Measurements from ENCODE around the gene NINJ1.

DNA sequence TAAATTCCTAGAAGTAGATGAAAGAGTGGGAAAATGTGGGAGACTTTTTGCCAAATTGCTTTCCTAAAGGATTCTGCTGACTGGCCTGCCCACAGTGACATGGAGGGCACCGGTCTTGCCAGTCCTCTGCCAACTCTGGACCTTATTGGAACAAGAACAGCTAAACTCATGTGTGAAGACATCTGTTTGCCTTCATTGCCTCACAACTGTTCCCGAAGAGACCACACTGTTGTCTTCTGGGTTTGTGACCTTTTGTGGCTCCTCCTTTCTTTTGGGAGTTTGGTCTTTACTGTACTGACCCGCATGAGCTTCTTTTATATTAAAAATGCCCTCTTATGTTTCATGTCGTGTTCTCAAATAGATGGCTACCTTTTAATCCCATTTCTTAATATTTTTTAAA lies 33.8 kb upstream of the NINJ1 start:
- TF ChIP-seq CTCF (IDR thresholded peaks at IDR 0.05; ENCODE audit: low read length), result no peak
- TF ChIP-seq EZH2 (IDR thresholded peaks at IDR 0.05; ENCODE audit: borderline replicate concordance, low read length), result no peak

All from OCI-LY1 (cell line).